ENCODE results near the gene ADAM33. TPM values are rescaled to one million over a fixed set of nuclear protein-coding genes. Genes with fewer than 3 reads are reported as not detected.

Gene ADAM33
- polyA plus RNA-seq, 2 of the 4 experiments (the other 2 are of a cell fraction) = 0.08 to 0.14 TPM

- no peak for TF ChIP-seq POLR2AphosphoS2 (conservative IDR thresholded peaks at IDR 0.05; ENCODE audit: low read length)
- TF ChIP-seq REST (IDR thresholded peaks at IDR 0.05) = no peak
- no peak for TF ChIP-seq ZNF302 (CRISPR knock-in tag; IDR thresholded peaks at IDR 0.05)
- no peak for TF ChIP-seq FOSB (CRISPR knock-in tag; IDR thresholded peaks at IDR 0.05)
- no peak for TF ChIP-seq EHMT2 (IDR thresholded peaks at IDR 0.05; ENCODE audit: low read depth)
- no peak for TF ChIP-seq ZSCAN20 (CRISPR knock-in tag; IDR thresholded peaks at IDR 0.05)
- no peak for TF ChIP-seq JUN (IDR thresholded peaks at IDR 0.05)
- Histone ChIP-seq H3K4me2 (no peak overlapping the region), H3K27ac (no peak overlapping the region), H3K9me3 (0 out of 3 replicates have a peak, but pooled peaks cover 2% of the 10 kb centered on the region), H3K4me1 (peaks cover 4% of the 10 kb centered on the region; the same call in 2 of the 3 replicates), H3K4me3 (no peak overlapping the region)
- DNase-seq (ENCODE audit: low read depth in 1 of 2, low spot score in 1 of 2) = no peak
- FAIRE-seq = no peak
- WGBS (ENCODE audit: missing lambda C conversion rate) = 75% methylated on average over 7 of the region's 9 CpGs
- POLR2A ChIA-PET = no interaction called here
- CTCF ChIA-PET = interaction anchor here (1.6 to 61.5 kb wide), 4 partner anchors 9 to 46 kb away, joined by 4 to 2233 read pairs (median 96); partner anchors contain the start of genes ADAM33, ADISSP, HSPA12B and SIGLEC1
- ATAC-seq = 0 out of 6 replicates have a peak, but pooled peaks of 1 of the 2 experiments have one; percentile 11
Measured at GRCh38 chr20:3691897-3692296, 10.1 kb upstream of the ADAM33 start.

- Histone ChIP-seq H3K4me1 (peaks cover 8% of the 10 kb centered on the region; the same call in 2 of the 3 replicates), H3K4me3 (no peak overlapping the region), H3K4me2 (no peak overlapping the region), H3K9me3 (no peaks in the 10 kb centered on the region), H3K27ac (no peak overlapping the region)
- FAIRE-seq = no peak
- ChIA-PET POLR2A (interaction anchor here (0.6 kb wide), 1 partner anchor 324 kb away, joined by 6 read pairs; the partner anchor contains the start of gene RNF24), CTCF (interaction anchor here (1.6 to 61.5 kb wide), 4 partner anchors 10 to 46 kb away, joined by 4 to 2233 read pairs (median 96); partner anchors contain the start of genes ADAM33, ADISSP, HSPA12B and SIGLEC1)
- TF ChIP-seq FOSB (CRISPR knock-in tag; IDR thresholded peaks at IDR 0.05) = no peak
- DNase-seq (ENCODE audit: low read depth in 1 of 2, low spot score in 1 of 2) = no peak
- ATAC-seq = no peak
- 77% methylated on average over 12 of the region's 16 CpGs for WGBS (ENCODE audit: missing lambda C conversion rate)
Measured at GRCh38 chr20:3691306-3691705, 9.5 kb upstream of the ADAM33 start.

GRCh38 chr20:3690413-3690812 lies 8.6 kb upstream of the ADAM33 start:
- POLR2A ChIA-PET = no interaction called here
- Histone ChIP-seq H3K27ac (no peak overlapping the region), H3K4me3 (no peak overlapping the region), H3K4me1 (peaks cover 8% of the 10 kb centered on the region; the same call in 2 of the 3 replicates), H3K9me3 (no peaks in the 10 kb centered on the region), H3K4me2 (no peak overlapping the region)
- CTCF ChIA-PET = interaction anchor here (0.7 to 61.5 kb wide), 3 partner anchors 10 to 75 kb away, joined by 3 to 2233 read pairs (median 187); partner anchors contain the start of genes ADAM33, ADISSP, HSPA12B and SIGLEC1
- FAIRE-seq (no peak), DNase-seq (ENCODE audit: low read depth in 1 of 2, low spot score in 1 of 2) (no peak), ATAC-seq (no peak)
- WGBS (ENCODE audit: missing lambda C conversion rate) = 90% methylated on average over 3 of the region's 3 CpGs
- TF ChIP-seq CHD4 (IDR thresholded peaks at IDR 0.05; ENCODE audit: borderline replicate concordance) (no peak), NR3C1 (IDR thresholded peaks at IDR 0.05) (no peak), MAZ (IDR thresholded peaks at IDR 0.05; ENCODE audit: borderline replicate concordance, low read depth, low read length) (no peak), FOXS1 (CRISPR knock-in tag; IDR thresholded peaks at IDR 0.05) (no peak), HOXA7 (CRISPR knock-in tag; IDR thresholded peaks at IDR 0.05) (no peak), CTCF (IDR thresholded peaks at IDR 0.05) (no peak), CBX8 (IDR thresholded peaks at IDR 0.05) (no peak), EHF (CRISPR knock-in tag; IDR thresholded peaks at IDR 0.05) (no peak), BHLHE40 (IDR thresholded peaks at IDR 0.05; ENCODE audit: low read depth, low read length) (no peak), BCL3 (IDR thresholded peaks at IDR 0.05) (no peak), CHD2 (IDR thresholded peaks at IDR 0.05; ENCODE audit: low read length, partially characterized antibody) (no peak), JUNB (IDR thresholded peaks at IDR 0.05) (no peak), ZNF302 (CRISPR knock-in tag; IDR thresholded peaks at IDR 0.05) (no peak), EP300 (IDR thresholded peaks at IDR 0.05) (no peak), REST (IDR thresholded peaks at IDR 0.05) (no peak)

All from A549 (cell line).